ENCODE measurements around the gene SLPI. TPM values are rescaled to one million over a fixed set of nuclear protein-coding genes. Genes with fewer than 3 reads are reported as not detected.

SLPI gene
- total and polyA plus RNA-seq, 11 donors = 0.37 to 187 (median 1.5) TPM; not detected in 2

- H3K4me3 ChIP-seq = peak overlapping the region in 9 of 12 donors; percentile 47 to 65 (median 53)
- H3K4me1 ChIP-seq = peaks cover 0 to 19% (median 8%) of the 10 kb centered on the region in 12 donors
- DNase-seq (no peak), ATAC-seq (no peak)
- intact Hi-C loops (cut with DNase I) = loop anchor here in 7 of 10 donors (5.0 to 10.0 kb wide), 7 partner anchors 197 to 282 kb away; no protein-coding TSS in a partner anchor
- H3K36me3 ChIP-seq = no peaks in the 10 kb centered on the region
- no peak overlapping the region for H3K27ac ChIP-seq
- 50 to 66% (median 60%) methylated on average over 5 of the region's 5 CpGs for WGBS, 4 donors
- peaks cover 0 to 56% (median 11%) of the 10 kb centered on the region in 9 donors for H3K27me3 ChIP-seq
- no peaks in the 10 kb centered on the region for H3K9me3 ChIP-seq
- TF ChIP-seq POLR2A (IDR thresholded peaks at IDR 0.05) (no peak), CTCF (IDR thresholded peaks at IDR 0.05) (peak in 2 of 12 donors; percentile 3 to 11)
These were observed 39.6 kb upstream of the SLPI start for GRCh38 chr20:45294003-45294368.

GRCh38 chr20:45293041-45294002 lies 39.0 kb upstream of the SLPI start:
- ATAC-seq (peak; percentile 35 to 90 (median 86)), DNase-seq (peak; percentile 61 to 91 (median 81))
- H3K27me3 ChIP-seq = peaks cover 0 to 63% (median 11%) of the 10 kb centered on the region in 9 donors
- peaks cover 0 to 19% (median 8%) of the 10 kb centered on the region in 12 donors for H3K4me1 ChIP-seq
- H3K4me3 ChIP-seq = peak overlapping the region; percentile 19 to 65 (median 52)
- 2 to 6% (median 3%) methylated on average over 43 to 79 of the region's 79 CpGs for WGBS, 4 donors
- H3K9me3 ChIP-seq = no peaks in the 10 kb centered on the region
- TF ChIP-seq POLR2A (IDR thresholded peaks at IDR 0.05) = no peak
- peak; percentile 83 to 95 (median 91) for TF ChIP-seq CTCF (IDR thresholded peaks at IDR 0.05)
- H3K27ac ChIP-seq = no peak overlapping the region
- H3K36me3 ChIP-seq = no peaks in the 10 kb centered on the region
- intact Hi-C loops (cut with DNase I) = loop anchor here in 7 of 10 donors (2.0 to 10.0 kb wide), 8 partner anchors 196 to 283 kb away; no protein-coding TSS in a partner anchor

GRCh38 chr20:45292343-45292742 lies 38.0 kb upstream of the SLPI start:
- intact Hi-C loops (cut with DNase I) = loop anchor here in 7 of 10 donors (2.0 to 10.0 kb wide), 8 partner anchors 195 to 282 kb away; no protein-coding TSS in a partner anchor
- TF ChIP-seq CTCF (IDR thresholded peaks at IDR 0.05) (no peak), POLR2A (IDR thresholded peaks at IDR 0.05) (no peak)
- H3K36me3 ChIP-seq = no peaks in the 10 kb centered on the region
- peaks cover 0 to 57% (median 11%) of the 10 kb centered on the region in 9 donors for H3K27me3 ChIP-seq
- 72 to 93% (median 79%) methylated on average over 2 of the region's 2 CpGs for WGBS, 4 donors
- H3K4me1 ChIP-seq = peaks cover 0 to 19% (median 8%) of the 10 kb centered on the region in 12 donors
- H3K9me3 ChIP-seq = no peaks in the 10 kb centered on the region
- DNase-seq = no peak
- H3K27ac ChIP-seq = no peak overlapping the region
- ATAC-seq = no peak
- no peak overlapping the region for H3K4me3 ChIP-seq

GRCh38 chr20:45291526-45291925 lies 37.2 kb upstream of the SLPI start:
- DNase-seq = no peak
- intact Hi-C loops (cut with DNase I) = loop anchor here in 8 of 10 donors (2.0 to 10.0 kb wide), 9 partner anchors 194 to 281 kb away; no protein-coding TSS in a partner anchor
- H3K9me3 ChIP-seq = no peaks in the 10 kb centered on the region
- no peak for ATAC-seq
- TF ChIP-seq CTCF (IDR thresholded peaks at IDR 0.05) = no peak
- no peak for TF ChIP-seq POLR2A (IDR thresholded peaks at IDR 0.05)
- WGBS, 4 donors = 84 to 85% (median 85%) methylated on average over 6 to 9 of the region's 9 CpGs
- no peaks in the 10 kb centered on the region for H3K36me3 ChIP-seq
- no peak overlapping the region for H3K4me3 ChIP-seq
- no peak overlapping the region for H3K27ac ChIP-seq
- H3K4me1 ChIP-seq = peaks cover 0 to 19% (median 8%) of the 10 kb centered on the region in 12 donors
- H3K27me3 ChIP-seq = peaks cover 0 to 50% (median 11%) of the 10 kb centered on the region in 9 donors

Measured in heart left ventricle (tissue), 16 donors.